HCT116 (cell line): ENCODE data around the gene PKP2. TPM values are rescaled to one million over a fixed set of nuclear protein-coding genes. Genes with fewer than 3 reads are reported as not detected.

Experiments
- ATAC-seq: fragments of 200-7000 bp; cut with Tn5 transposase; 2 replicates; pipeline ENCODE4 v1.9.1; 2020; ENCODE audit warnings: mild to moderate bottlenecking, moderate library complexity
- BruUV-seq: library from RNA; stranded (reverse); fragments of 400-500 nt; replicated peaks from 2 replicates; lab custom pipeline; 2021; lab: Mats Ljungman, UMichigan
- CTCF ChIA-PET: fragments of 300-600 bp; sonication (Branson Sonifier 250); formaldehyde crosslinking; loops from one replicate; lab custom pipeline; 2021; ENCODE audit warnings: antibody characterized with exemption; lab: Charles Lee
- POLR2A ChIA-PET: fragments of 300-600, 350-600 bp; sonication (Branson Sonifier 250); formaldehyde crosslinking; loops from one replicate; lab custom pipeline; 2021; ENCODE audit warnings: antibody characterized with exemption; lab: Charles Lee
- RAD21 ChIA-PET, 2 experiments: fragments of 300-600 bp; sonication (Branson Sonifier 250); formaldehyde crosslinking; loops; one replicate each; lab custom pipeline; 2023; ENCODE audit warnings: low total read pairs in 2 of 2; ENCODE audit not compliant: uncharacterized antibody in 2 of 2, unreplicated experiment in 2 of 2, low non-redundant PET in 1 of 2; lab: Charles Lee
- DNase-seq: peaks from one replicate; pipeline ENCODE4 v3.0.0-alpha.2; 2010; ENCODE audit warnings: low read depth, low spot score
- H2AFZ ChIP-seq: fragments of 200-600 bp; shearing (Covaris generic), sonication (generic); 2 replicates; pipeline ENCODE4 v1.6.1; 2017; ENCODE audit warnings: low read depth, mixed run types, mixed read lengths, antibody characterized with exemption, low read length; ENCODE audit not compliant: poor library complexity, severe bottlenecking
- H3K27ac ChIP-seq: 2 replicates; pipeline ENCODE4 v1.5.1; 2012; ENCODE audit warnings: low read depth, low read length
- H3K27me3 ChIP-seq: fragments of 200-600 bp; sonication (generic); 2 replicates; pipeline ENCODE4 v1.6.1; 2016; ENCODE audit warnings: mixed run types, low read length, mixed read lengths; ENCODE audit not compliant: insufficient read depth
- H3K36me3 ChIP-seq, 2 experiments: fragments of 200-500 bp in 1 of 2; fragments of 200-600 bp in 1 of 2; sonication (Bioruptor generic) in 1 of 2; sonication (generic) in 1 of 2; 2 replicates each; pipeline versions ENCODE4 v1.5.1 to v1.6.1; 2014 to 2016; ENCODE audit warnings: low read length in 2 of 2, inconsistent platforms in 1 of 2, mixed read lengths in 1 of 2, mixed run types in 1 of 2; ENCODE audit not compliant: insufficient read depth in 2 of 2, control insufficient read depth in 1 of 2
- H3K4me1 ChIP-seq, 2 experiments: fragments of 200-600 bp in 1 of 2; sonication (generic) in 1 of 2; 2 replicates each; pipeline versions ENCODE4 v1.5.1 to v1.6.1; 2012 to 2017; ENCODE audit warnings: low read length in 2 of 2, inconsistent platforms in 1 of 2, mild to moderate bottlenecking in 1 of 2, mixed read lengths in 1 of 2, mixed run types in 1 of 2, moderate library complexity in 1 of 2; ENCODE audit not compliant: insufficient read depth in 2 of 2, control insufficient read depth in 1 of 2
- H3K4me2 ChIP-seq: fragments of 200-600 bp; sonication (generic); 2 replicates; pipeline ENCODE4 v1.6.1; 2017; ENCODE audit warnings: mixed run types, low read length, mixed read lengths
- H3K4me3 ChIP-seq, 2 experiments: fragments of 200-600 bp in 1 of 2; sonication (generic) in 1 of 2; replicated peaks in 1 of 2; 2 replicates each; pipeline ENCODE4 v1.5.1; 2011 to 2016; ENCODE audit warnings: low read length in 2 of 2, control low read depth in 1 of 2, low read depth in 1 of 2, mild to moderate bottlenecking in 1 of 2, mixed read lengths in 1 of 2, mixed run types in 1 of 2
- H3K79me2 ChIP-seq: fragments of 200-600 bp; sonication (generic); 2 replicates; pipeline ENCODE4 v1.6.1; 2017; ENCODE audit warnings: mild to moderate bottlenecking, mixed run types, low read length, moderate library complexity, mixed read lengths; ENCODE audit not compliant: insufficient read depth
- H3K9ac ChIP-seq: fragments of 200-600 bp; sonication (generic); 2 replicates; pipeline ENCODE4 v1.6.1; 2016; ENCODE audit warnings: low read length, mixed read lengths
- H3K9me2 ChIP-seq: fragments of 200-600 bp; sonication (generic), shearing (Covaris generic); 2 replicates; pipeline ENCODE4 v1.6.1; 2017; ENCODE audit warnings: mixed run types, mild to moderate bottlenecking, moderate library complexity; ENCODE audit not compliant: insufficient read depth
- H3K9me3 ChIP-seq, 2 experiments: fragments of 200-500 bp in 1 of 2; fragments of 200-600 bp in 1 of 2; sonication (Bioruptor generic) in 1 of 2; sonication (generic) in 1 of 2; 2 replicates each; pipeline ENCODE4 v1.6.1; 2014 to 2017; ENCODE audit warnings: low read length in 2 of 2, mixed read lengths in 2 of 2, inconsistent platforms in 1 of 2, low read depth in 1 of 2, mild to moderate bottlenecking in 1 of 2, mixed run types in 1 of 2, moderate library complexity in 1 of 2; ENCODE audit not compliant: control insufficient read depth in 1 of 2, insufficient read depth in 1 of 2
- H4K20me1 ChIP-seq: fragments of 200-600 bp; sonication (generic), shearing (Covaris generic); 2 replicates; pipeline ENCODE4 v1.6.1; 2017; ENCODE audit warnings: mixed run types, mild to moderate bottlenecking, moderate library complexity; ENCODE audit not compliant: insufficient read depth
- CBX3 ChIP-seq: IDR thresholded peaks from 2 replicates; pipeline ENCODE4 v1.6.1; 2012; ENCODE audit warnings: low read depth
- CEBPB ChIP-seq: IDR thresholded peaks from 2 replicates; pipeline ENCODE4 v1.6.1; 2012; ENCODE audit warnings: low read depth
- EGR1 ChIP-seq: IDR thresholded peaks from 2 replicates; pipeline ENCODE4 v1.6.1; 2012; ENCODE audit warnings: low read depth
- ELF1 ChIP-seq: IDR thresholded peaks from 2 replicates; pipeline ENCODE4 v1.6.1; 2012; ENCODE audit warnings: low read depth, borderline replicate concordance
- EZH2phosphoT487 ChIP-seq: fragments of 200-600 bp; IDR thresholded peaks from 2 replicates; pipeline ENCODE4 v1.6.1; 2018; ENCODE audit warnings: antibody characterized with exemption, borderline replicate concordance
- FOSL1 ChIP-seq: IDR thresholded peaks from 2 replicates; pipeline ENCODE4 v1.6.1; 2012; ENCODE audit warnings: low read depth
- JUND ChIP-seq: IDR thresholded peaks from 2 replicates; pipeline ENCODE4 v1.6.1; 2012
- POLR2A ChIP-seq: IDR thresholded peaks from 2 replicates; pipeline ENCODE4 v1.7.0; 2011; ENCODE audit warnings: borderline replicate concordance; ENCODE audit not compliant: insufficient read depth, insufficient read length; ENCODE audit errors: extremely low read depth
- POLR2AphosphoS5 ChIP-seq: IDR thresholded peaks from 2 replicates; pipeline ENCODE4 v1.6.1; 2011; ENCODE audit warnings: mild to moderate bottlenecking, low read depth, low read length, moderate library complexity
- RAD21 ChIP-seq: IDR thresholded peaks from 2 replicates; pipeline ENCODE4 v1.6.1; 2012; ENCODE audit warnings: low read depth, mild to moderate bottlenecking
- SIN3A ChIP-seq: IDR thresholded peaks from 2 replicates; pipeline ENCODE4 v1.6.1; 2012; ENCODE audit warnings: low read depth
- SP1 ChIP-seq: IDR thresholded peaks from 2 replicates; pipeline ENCODE4 v1.6.1; 2012; ENCODE audit warnings: low read depth
- TCF7L2 ChIP-seq: IDR thresholded peaks from 2 replicates; pipeline ENCODE4 v1.7.0; 2011; ENCODE audit warnings: borderline replicate concordance, inconsistent platforms; ENCODE audit not compliant: insufficient read depth, insufficient read length; ENCODE audit errors: extremely low read depth
- YY1 ChIP-seq: IDR thresholded peaks from 2 replicates; pipeline ENCODE4 v1.6.1; 2011; ENCODE audit warnings: low read length, low read depth, moderate library complexity, mild to moderate bottlenecking; ENCODE audit not compliant: insufficient replicate concordance; ENCODE audit errors: extremely low read depth
- ZFX ChIP-seq: fragments of 450-650 bp; IDR thresholded peaks from 2 replicates; pipeline ENCODE4 v1.6.1; 2017
- intact Hi-C: fragments of 100-400 bp; cut with micrococcal nuclease; formaldehyde crosslinking; loops from 2 replicates; pipeline ENCODE4 v1.10.0; 2022
- total RNA-seq: library from RNA; stranded (reverse); gene quantifications from one replicate; pipeline ENCODE4 v1.2.1, GENCODE V29; 2021; ENCODE audit not compliant: unreplicated experiment
- TF ChIP-seq, protein P1 (sequence below), 3 experiments: fragments of 200-600 bp in 1 of 3; sonication (generic) in 1 of 3; IDR thresholded peaks in 2 of 3; conservative IDR thresholded peaks in 1 of 3; 2 replicates each; pipeline ENCODE4 v1.5.1; 2012 to 2017; ENCODE audit warnings: low read depth in 2 of 3, low read length in 2 of 3, antibody characterized with exemption in 1 of 3, borderline replicate concordance in 1 of 3, control low read depth in 1 of 3, mild to moderate bottlenecking in 1 of 3, mixed read lengths in 1 of 3, mixed run types in 1 of 3, moderate library complexity in 1 of 3; ENCODE audit not compliant: insufficient read depth in 1 of 3
- TF ChIP-seq, protein P2 (sequence below): IDR thresholded peaks from 2 replicates; pipeline ENCODE4 v1.6.1; 2012
- TF ChIP-seq, protein P3 (sequence below): IDR thresholded peaks from 2 replicates; pipeline ENCODE4 v1.6.1; 2012

The PKP2 gene
- total RNA-seq, 1 experiment from 2014 or later: 21.5 TPM

DNA sequence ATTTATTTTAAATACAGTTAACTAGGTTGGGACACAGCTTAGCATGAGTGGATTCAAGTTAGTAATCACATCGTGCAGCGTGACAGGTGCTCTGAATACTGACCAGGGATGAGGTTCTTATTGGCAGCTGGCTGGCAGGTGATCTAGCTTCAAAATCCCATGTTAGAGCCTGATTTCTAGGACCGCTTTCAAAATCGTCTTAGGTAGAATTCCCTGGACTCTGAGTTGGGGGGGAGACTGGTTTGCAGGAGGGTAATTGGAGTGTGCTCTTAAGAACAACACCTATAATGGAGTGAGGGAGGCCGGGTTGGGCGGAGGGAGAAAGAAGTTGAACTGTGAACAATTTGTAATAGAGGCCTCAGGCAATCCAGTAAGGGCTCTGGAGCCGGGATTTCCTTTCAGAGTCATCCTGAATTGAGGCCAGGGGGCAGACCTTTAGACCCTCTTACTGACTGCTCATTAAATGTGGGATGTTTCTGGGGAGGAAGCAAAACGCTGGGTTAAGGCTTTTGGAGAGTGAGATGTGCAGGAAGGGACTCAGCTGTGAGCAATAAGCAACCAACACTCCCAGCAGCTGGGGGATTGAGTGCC, 140.0 kb downstream of the PKP2 start:
- peak overlapping the region in 1 of 2 experiments; percentile 99; a peak in 2 of 4 replicates for H3K4me3 ChIP-seq
- no peak for ATAC-seq

More for the DNA sequence above, 140.0 kb downstream of the PKP2 start:
- ChIA-PET POLR2A (interaction anchor here (0.7 to 1.9 kb wide), 5 partner anchors 13 to 1265 kb away, joined by 3 to 15 read pairs (median 4); partner anchors contain the start of genes ALG10 and PKP2), RAD21 (interaction anchor here (1.3 to 1.6 kb wide), 5 partner anchors 161 to 1266 kb away, joined by 3 to 11 read pairs (median 8); partner anchors contain the start of gene ALG10 (in 2 of the 2)), CTCF (interaction anchor here (0.9 to 3.8 kb wide), 15 partner anchors 10 to 1354 kb away, joined by 3 to 51 read pairs (median 7); partner anchors contain the start of genes ALG10 and PKP2)
- peak overlapping the region; percentile 86 for H3K4me2 ChIP-seq
- H3K9ac ChIP-seq: no peak overlapping the region
- intact Hi-C loops: loop anchor here (1.0 kb wide), 2 partner anchors 163 to 1266 kb away; partner anchors contain the start of gene ALG10
- H3K79me2 ChIP-seq: peaks cover 40% of the 10 kb centered on the region
- no peak for TF ChIP-seq ZFX
- TF ChIP-seq, protein P1, sequence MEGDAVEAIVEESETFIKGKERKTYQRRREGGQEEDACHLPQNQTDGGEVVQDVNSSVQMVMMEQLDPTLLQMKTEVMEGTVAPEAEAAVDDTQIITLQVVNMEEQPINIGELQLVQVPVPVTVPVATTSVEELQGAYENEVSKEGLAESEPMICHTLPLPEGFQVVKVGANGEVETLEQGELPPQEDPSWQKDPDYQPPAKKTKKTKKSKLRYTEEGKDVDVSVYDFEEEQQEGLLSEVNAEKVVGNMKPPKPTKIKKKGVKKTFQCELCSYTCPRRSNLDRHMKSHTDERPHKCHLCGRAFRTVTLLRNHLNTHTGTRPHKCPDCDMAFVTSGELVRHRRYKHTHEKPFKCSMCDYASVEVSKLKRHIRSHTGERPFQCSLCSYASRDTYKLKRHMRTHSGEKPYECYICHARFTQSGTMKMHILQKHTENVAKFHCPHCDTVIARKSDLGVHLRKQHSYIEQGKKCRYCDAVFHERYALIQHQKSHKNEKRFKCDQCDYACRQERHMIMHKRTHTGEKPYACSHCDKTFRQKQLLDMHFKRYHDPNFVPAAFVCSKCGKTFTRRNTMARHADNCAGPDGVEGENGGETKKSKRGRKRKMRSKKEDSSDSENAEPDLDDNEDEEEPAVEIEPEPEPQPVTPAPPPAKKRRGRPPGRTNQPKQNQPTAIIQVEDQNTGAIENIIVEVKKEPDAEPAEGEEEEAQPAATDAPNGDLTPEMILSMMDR (IDR thresholded peaks at IDR 0.05 in 2 of 3, conservative IDR thresholded peaks at IDR 0.05 in 1 of 3; ENCODE audit: borderline replicate concordance in 1 of 3, insufficient read depth in 1 of 3, low read depth in 2 of 3, low read length in 2 of 3): no peak
- TF ChIP-seq POLR2A: no peak
- no peak for TF ChIP-seq JUND
- TF ChIP-seq RAD21: no peak
- no peak for TF ChIP-seq YY1
- TF ChIP-seq, protein P2, sequence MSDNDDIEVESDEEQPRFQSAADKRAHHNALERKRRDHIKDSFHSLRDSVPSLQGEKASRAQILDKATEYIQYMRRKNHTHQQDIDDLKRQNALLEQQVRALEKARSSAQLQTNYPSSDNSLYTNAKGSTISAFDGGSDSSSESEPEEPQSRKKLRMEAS: no peak
- TF ChIP-seq, protein P3, sequence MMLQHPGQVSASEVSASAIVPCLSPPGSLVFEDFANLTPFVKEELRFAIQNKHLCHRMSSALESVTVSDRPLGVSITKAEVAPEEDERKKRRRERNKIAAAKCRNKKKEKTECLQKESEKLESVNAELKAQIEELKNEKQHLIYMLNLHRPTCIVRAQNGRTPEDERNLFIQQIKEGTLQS: no peak
- no peak for TF ChIP-seq CBX3
- no peak for TF ChIP-seq FOSL1
- TF ChIP-seq SIN3A: no peak
- no peak for TF ChIP-seq EGR1
- no peak for TF ChIP-seq ELF1
- no peak for TF ChIP-seq EZH2phosphoT487
- no peak for TF ChIP-seq TCF7L2
- TF ChIP-seq POLR2AphosphoS5: no peak
- no peak for TF ChIP-seq CEBPB
- TF ChIP-seq SP1: no peak
- H2AFZ ChIP-seq: no peak overlapping the region
- BruUV-seq: no TSS peak
- DNase-seq: no peak
- no peaks in the 10 kb centered on the region for H4K20me1 ChIP-seq
- H3K4me1 ChIP-seq: peaks cover 6 to 15% of the 10 kb centered on the region in 2 experiments; a peak in 2 of 4 replicates
- H3K9me3 ChIP-seq: no peaks in the 10 kb centered on the region
- H3K36me3 ChIP-seq: peaks cover 8 to 24% of the 10 kb centered on the region in 2 experiments; a peak in 3 of 4 replicates
- no peaks in the 10 kb centered on the region for H3K9me2 ChIP-seq
- H3K27ac ChIP-seq: no peak overlapping the region
- no peaks in the 10 kb centered on the region for H3K27me3 ChIP-seq
